GM19238 (cell line): ENCODE data around the gene LYRM9.
"Not testable (repeated sequence)": the region's sequence is repeated elsewhere in the genome, so short reads cannot be mapped to it uniquely, and the experiment has no call there.

Source experiments
- DNase-seq: peaks from one replicate; pipeline ENCODE4 v3.0.0; 2011; ENCODE audit warnings: low spot score; ENCODE audit not compliant: insufficient read length

Gene LYRM9

DNA sequence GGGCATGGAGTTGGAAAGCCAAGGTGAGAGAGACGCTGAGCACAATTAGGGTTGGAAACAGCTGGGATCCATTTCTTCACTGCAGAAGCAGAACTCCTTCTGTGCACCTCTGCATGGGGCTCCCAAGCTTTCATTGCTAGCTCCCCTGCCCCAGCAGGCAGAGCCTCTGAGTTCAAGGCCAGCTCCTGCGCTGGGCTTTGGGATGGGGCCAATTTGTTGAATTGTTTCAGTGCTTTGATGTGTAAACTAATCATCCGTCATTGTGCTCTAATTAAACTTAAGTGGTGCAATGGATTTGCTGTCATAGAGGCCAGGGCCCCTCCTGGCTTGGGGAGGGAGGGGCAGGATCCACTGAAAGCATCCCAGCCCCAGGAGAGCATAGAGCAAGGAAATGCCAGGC lies 13.5 kb upstream of the LYRM9 start:
- DNase-seq, result no peak

GRCh38 chr17:27906226-27906580 lies 13.0 kb upstream of the LYRM9 start:
- DNase-seq, result no peak

DNA sequence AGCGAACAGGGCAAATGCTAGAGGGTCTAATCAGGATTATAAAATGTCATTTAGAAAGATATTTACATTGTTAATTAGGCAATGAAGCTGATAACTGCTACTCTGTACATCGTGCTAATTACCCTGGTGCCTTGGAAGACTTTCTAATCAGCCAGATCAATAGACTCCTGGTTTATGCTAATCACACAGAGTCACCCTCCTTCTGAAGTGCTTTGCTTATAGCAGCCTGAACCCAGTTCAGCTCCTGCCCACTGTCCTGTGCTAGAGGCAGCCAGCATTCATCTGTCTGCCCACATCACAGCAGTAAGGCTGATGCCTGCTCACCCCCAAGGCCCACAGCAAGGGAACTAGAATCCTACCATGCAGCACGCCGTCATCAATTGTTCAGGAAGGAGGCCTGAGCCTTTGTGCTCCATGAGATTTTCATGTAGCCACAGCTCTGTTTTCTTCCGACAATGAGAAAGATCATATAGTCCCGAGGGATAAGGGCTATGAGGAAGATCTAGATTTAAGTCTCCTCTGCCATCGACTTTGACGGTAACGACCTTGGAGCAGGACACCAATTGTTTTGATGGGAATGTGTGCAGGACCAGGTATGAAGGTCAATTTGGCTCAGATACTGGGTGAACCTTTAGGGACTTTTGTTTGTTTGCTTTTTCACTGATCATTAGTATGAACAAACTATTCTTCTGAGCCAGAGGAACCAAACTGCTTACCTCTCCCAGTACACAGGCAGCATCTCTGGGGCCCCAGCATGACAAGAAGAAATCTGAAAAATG lies 12.5 kb upstream of the LYRM9 start:
- DNase-seq, result no peak

GRCh38 chr17:27904534-27905446 lies 11.6 kb upstream of the LYRM9 start:
- no peak for DNase-seq

DNA sequence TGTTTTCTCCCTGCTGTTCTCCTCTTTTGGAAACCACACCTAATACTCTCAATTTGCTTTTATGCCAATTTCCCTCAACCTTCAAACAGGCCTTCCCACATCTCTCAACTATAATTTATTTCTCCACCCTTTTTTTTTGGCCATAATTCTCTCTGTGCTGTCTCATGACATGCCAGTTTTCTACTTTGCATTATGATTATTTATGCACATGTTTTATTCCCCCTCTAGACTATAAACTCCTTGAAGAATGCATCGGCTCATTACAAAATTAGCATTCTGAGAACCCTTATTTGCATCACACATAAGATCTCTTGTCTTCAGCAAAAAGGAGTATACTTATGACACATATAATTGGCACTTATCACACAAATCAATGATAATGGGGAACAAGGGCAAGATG lies 10.9 kb upstream of the LYRM9 start:
- DNase-seq, result no peak

DNA sequence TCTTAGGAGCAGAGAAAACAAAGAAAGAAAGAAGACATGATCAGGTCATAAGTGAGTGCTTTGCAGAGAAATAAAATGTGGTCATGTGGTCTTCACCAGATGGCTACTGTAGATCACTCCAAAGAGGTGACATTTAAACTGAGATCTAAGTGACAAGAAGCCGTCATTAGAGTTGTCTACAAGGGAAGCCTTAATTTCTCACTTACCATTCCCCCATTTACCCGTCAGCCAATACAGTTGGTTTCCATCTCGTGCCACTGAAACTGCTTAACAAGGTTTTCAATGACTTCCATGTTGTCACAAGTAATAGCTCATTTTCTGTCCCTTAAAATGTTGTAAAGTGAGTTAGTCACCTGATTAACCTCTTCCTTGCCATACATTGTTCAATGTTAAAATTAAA lies 6.4 kb upstream of the LYRM9 start:
- no peak for DNase-seq

DNA sequence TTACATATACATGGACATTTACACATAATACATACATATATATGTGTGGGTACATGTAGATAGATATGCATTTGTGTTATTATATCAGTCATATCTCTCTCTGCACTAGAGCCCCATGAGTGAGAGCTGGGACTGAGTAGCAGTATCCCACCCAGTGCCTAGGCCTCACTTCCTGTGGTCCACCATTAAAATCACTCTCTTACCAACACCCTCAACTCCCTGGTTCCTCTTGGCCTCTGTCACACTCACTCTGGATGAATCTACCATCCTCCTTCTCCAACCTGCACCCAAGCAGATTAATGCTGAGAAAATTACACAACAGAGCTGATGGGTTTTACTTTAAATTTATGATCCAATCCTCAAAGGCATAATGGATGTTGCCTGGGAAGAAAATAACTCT lies 4.9 kb upstream of the LYRM9 start:
- no peak for DNase-seq

DNA sequence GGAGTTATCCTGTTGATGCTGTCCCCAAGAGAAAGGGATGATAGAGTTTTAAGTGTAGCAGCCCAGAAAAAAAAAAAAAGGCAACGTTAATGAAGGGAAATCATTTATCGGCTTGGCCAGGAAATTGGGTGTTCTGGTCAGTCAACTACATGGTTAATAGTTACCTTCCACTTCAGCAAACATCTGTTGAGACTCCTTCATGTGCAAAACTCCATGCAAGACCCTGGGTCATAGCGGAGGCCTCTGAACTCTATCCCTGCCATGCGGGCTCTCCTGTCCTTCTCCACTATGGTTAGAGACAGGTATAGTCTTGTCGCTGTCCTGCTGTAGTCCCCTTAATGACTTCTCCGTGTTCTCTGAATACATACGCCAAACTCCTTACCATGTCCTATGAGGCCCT lies 3.5 kb upstream of the LYRM9 start:
- no peak for DNase-seq

DNA sequence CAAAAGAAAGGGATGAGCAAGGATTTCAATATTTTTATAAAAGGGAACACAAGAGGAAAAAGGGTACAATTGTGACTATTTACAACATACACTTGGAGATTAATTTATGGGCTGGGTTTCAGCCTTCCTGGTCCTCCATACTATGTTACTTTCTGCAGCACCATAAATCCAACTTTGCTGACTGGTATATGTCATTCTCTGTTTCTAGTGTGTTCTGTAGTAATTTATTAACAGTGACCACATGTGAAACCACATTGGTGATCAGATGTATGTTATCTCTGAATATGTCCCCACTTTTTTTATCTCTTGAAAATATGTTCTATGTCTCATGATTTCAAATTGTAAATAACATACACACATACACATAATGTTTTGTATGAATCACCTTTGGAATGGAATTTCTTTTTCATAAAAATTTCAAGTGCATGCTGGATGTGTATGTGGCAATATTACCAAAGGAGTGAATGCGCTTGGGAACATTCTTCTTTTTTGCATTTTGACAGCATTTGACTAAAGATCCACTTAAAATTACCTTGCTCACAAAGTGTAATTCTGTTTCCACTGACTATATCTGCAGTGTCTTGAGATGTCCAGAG lies 2.9 kb upstream of the LYRM9 start:
- DNase-seq, result no peak

GRCh38 chr17:27895123-27895895 lies 2.1 kb upstream of the LYRM9 start:
- no peak for DNase-seq

DNA sequence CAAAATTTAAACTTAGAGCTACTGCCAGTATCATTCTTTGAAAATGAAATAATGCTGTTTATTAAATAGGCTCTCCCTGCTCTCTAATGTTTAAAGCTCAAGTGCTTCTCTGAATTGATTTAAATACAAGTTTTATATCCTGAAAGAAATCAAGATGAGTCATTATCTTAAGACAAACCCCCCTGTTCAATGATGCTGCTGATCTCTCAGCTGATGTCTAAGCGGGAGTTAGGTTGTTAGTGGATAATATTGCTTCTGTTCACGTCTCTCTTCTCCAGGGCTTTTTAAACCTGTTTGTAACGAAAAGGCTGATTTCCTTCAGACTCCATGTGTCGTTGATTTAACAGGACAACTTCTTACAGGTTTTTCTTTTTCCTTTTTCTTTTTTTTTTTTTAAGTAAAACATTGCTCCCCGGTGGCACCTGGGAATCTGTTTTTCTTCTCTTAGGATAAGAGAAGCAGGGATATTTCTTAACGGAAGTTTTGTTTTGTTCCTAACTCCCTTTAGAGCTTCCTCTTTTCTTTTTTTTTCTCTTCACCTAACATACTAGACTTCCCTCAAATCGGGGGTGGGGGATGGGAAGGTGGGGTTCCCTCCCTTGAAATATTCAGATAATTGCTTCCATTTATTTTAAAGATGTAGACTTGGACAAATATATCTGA lies 807 bp upstream of the LYRM9 start:
- DNase-seq, result no peak

- DNase-seq, result no peak
Measured at GRCh38 chr17:27892542-27892865, 661 bp downstream of the LYRM9 start.

GRCh38 chr17:27891841-27892240 lies 1.3 kb downstream of the LYRM9 start:
- no peak for DNase-seq

GRCh38 chr17:27889711-27890251 lies 3.4 kb downstream of the LYRM9 start:
- no peak for DNase-seq

GRCh38 chr17:27888945-27889344 lies 4.2 kb downstream of the LYRM9 start:
- DNase-seq, result no peak

DNA sequence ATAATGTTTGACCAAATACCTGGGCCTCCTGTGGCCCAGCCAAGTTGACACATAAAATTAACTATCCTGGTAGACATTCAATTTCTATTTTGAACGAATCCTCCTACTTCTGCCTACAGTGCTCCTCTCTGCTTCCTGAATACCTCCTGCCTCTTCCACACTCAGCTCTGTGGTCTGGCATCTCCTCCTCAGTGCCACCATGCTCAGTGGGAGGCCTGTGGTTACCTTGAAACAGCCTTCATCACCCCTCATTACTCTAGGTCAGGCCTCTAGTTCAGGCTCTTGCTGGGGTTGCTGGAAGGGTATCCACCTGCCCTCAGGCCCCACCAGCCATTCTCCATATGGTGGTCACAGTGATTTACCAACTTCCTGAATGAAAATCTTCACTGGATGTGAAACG lies 5.1 kb downstream of the LYRM9 start:
- DNase-seq, result no peak

DNA sequence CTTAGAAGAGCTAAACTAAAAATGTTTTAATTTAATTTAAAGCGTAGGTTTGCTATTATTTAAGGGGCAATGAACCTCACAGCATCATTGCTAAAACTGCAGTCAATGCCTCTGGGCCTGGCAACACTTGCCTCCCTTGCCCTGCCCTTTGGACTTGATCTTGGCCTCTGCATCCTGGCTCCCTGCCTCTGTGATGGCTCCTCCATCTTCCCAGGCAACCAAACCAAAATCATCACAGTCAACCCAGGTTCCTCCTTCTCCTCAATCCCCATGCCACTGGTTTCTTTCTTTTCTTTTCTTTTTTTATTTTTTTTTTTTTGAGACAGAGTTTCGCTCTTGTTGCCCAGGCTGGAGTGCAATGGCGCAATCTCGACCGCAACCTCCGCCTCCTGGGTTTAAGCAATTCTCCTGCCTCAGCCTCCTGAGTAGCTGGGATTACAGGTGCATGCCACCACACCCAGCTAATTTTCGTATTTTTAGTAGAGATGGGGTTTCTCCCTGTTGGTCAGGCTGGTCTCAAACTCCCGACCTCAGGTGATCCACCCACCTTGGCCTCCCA lies 6.7 kb downstream of the LYRM9 start:
- DNase-seq, result not testable (repeated sequence)

DNA sequence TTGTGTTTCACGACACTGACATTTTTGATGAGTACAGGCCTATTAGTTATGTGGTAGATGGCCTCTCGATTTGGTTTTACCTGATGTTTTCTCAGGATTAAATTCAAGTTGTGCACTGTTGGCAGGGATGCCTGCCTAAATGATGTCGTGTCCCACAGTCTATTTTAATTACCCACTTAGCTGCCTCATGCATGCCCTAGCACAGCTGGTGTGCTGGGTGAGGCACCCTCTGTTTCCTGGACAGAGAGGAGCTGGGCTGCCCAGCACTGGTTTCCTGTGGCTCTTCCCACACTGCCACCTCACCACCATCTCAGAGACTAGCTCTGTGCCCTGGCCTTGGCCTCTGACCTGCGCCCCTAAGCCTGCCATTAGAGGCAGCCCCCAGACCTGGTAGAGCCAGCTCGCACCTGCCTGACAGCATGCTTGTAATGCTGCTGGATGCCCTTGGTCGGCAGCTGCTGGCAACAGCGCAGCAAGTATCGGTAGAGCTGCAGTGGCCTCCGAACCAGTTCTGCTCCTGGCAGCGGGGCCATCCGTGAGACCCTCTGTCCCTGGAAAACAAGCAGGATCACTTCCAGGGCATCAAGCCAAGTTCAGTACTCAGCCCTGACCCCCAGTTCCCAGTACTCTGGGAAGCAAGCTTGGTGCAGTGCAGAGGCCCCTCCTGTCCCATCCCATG lies 10.9 kb downstream of the LYRM9 start:
- DNase-seq, result no peak

GRCh38 chr17:27879987-27880608 lies 13.1 kb downstream of the LYRM9 start:
- peak; percentile 80 for DNase-seq
